Right atrium auricular region (tissue), 2 donors: ENCODE results near the gene TMEM150B. TPM values are rescaled to one million over a fixed set of nuclear protein-coding genes. Genes with fewer than 3 reads are reported as not detected.

ENCODE experiments used
- DNase-seq: peaks from one replicate; pipeline ENCODE4 v3.0.0-alpha.2; 2019; ENCODE audit warnings: low spot score
- H3K27ac ChIP-seq, 2 donors: fragments of 200-600 bp; sonication (generic); 1 replicate in 1 of 2; 2 replicates in 1 of 2; pipeline ENCODE4 v1.5.1; 2016 to 2019
- H3K27me3 ChIP-seq, 2 donors: fragments of 200-600 bp; sonication (generic); one replicate each; pipeline versions ENCODE4 v1.5.1 to v1.6.0; 2017 to 2019
- H3K36me3 ChIP-seq: fragments of 200-600 bp; sonication (generic); one replicate; pipeline ENCODE4 v1.5.1; 2016
- H3K4me1 ChIP-seq, 2 donors: fragments of 200-600 bp; sonication (generic); one replicate each; pipeline versions ENCODE4 v1.5.1 to v1.6.0; 2017 to 2019
- H3K4me3 ChIP-seq, 2 donors: fragments of 200-600 bp; sonication (generic); 1 replicate in 1 of 2; 2 replicates in 1 of 2; pipeline ENCODE4 v1.5.1; 2017 to 2019; ENCODE audit warnings: mild to moderate bottlenecking in 1 of 2, moderate library complexity in 1 of 2
- H3K9me3 ChIP-seq, 2 donors: fragments of 200-600 bp; sonication (generic); one replicate each; pipeline ENCODE4 v1.5.1; 2019
- CTCF ChIP-seq, 2 donors: fragments of 200-600 bp; sonication (generic); IDR thresholded peaks; one replicate each; pipeline ENCODE4 v1.5.1; 2019; ENCODE audit warnings: antibody characterized with exemption in 2 of 2
- total RNA-seq, 2 donors: library from RNA; depleted of rRNA; stranded (reverse); fragments of >200 nt; gene quantifications; one replicate each; pipeline ENCODE4 v1.1.0, GENCODE V29; 2016

Gene TMEM150B
- total RNA-seq, 2 donors from 2014 or later: 3.3 TPM; not detected in 1

GRCh38 chr19:55265173-55265572, 60.0 kb downstream of the TMEM150B start:
- TF ChIP-seq CTCF (IDR thresholded peaks at IDR 0.05): no peak
- Histone ChIP-seq H3K4me1 (no peaks in the 10 kb centered on the region), H3K4me3 (no peak overlapping the region), H3K27ac (no peak overlapping the region), H3K36me3 (no peaks in the 10 kb centered on the region), H3K27me3 (no peaks in the 10 kb centered on the region), H3K9me3 (no peaks in the 10 kb centered on the region)
- DNase-seq: no peak

GRCh38 chr19:55264531-55264930, 60.6 kb downstream of the TMEM150B start:
- TF ChIP-seq CTCF (IDR thresholded peaks at IDR 0.05): no peak
- Histone ChIP-seq H3K4me3 (no peak overlapping the region), H3K4me1 (peaks cover 0 to 5% of the 10 kb centered on the region in 2 donors), H3K36me3 (no peaks in the 10 kb centered on the region), H3K27me3 (no peaks in the 10 kb centered on the region), H3K9me3 (no peaks in the 10 kb centered on the region), H3K27ac (no peak overlapping the region)
- no peak for DNase-seq

Other genes with a start within 250 kb of the TMEM150B start
- 10 to 100 TPM in 1 of 2 donors, 1 to 10 TPM in 1; 6.7 to 13.8 TPM for gene EPS8L1, start 249.5 kb downstream of the TMEM150B start, total RNA-seq
- 100 to 1,000 TPM in 1 of 2 donors, 10 to 100 TPM in 1; 98.9 to 205 TPM for gene PPP1R12C, start 207.7 kb downstream of the TMEM150B start, total RNA-seq
- 10 to 100 TPM in 1 of 2 donors, 1 to 10 TPM in 1; 6.8 to 46.5 TPM for gene TNNT1, start 176.1 kb downstream of the TMEM150B start, total RNA-seq
- gene TNNI3, start 167.6 kb downstream of the TMEM150B start, total RNA-seq: 1,000 to 10,000 TPM; 3,822 to 4,003 TPM
- 1 to 10 TPM in 1 of 2 donors, under 1 TPM in 1; 0.89 to 2.7 TPM for gene DNAAF3, start 158.7 kb downstream of the TMEM150B start, total RNA-seq
- under 1 TPM in 1 of 2 donors, not detected in 1; 0.08 TPM for gene SYT5, start 145.1 kb downstream of the TMEM150B start, total RNA-seq
- gene PTPRH, start 115.8 kb downstream of the TMEM150B start, total RNA-seq: 1 to 10 TPM; 1.3 to 7.8 TPM
- gene TMEM86B, start 96.6 kb downstream of the TMEM150B start, total RNA-seq: 1 to 10 TPM in 1 of 2 donors, not detected in 1; 1.3 TPM
- 10 to 100 TPM; 28.7 to 35.5 TPM for gene PPP6R1, start 66.3 kb downstream of the TMEM150B start, total RNA-seq
- 10 to 100 TPM; 29.6 to 35.8 TPM for gene HSPBP1, start 45.2 kb downstream of the TMEM150B start, total RNA-seq
- gene BRSK1, start 41.3 kb downstream of the TMEM150B start, total RNA-seq: 10 to 100 TPM in 1 of 2 donors, 1 to 10 TPM in 1; 5.6 to 15.6 TPM
- 1 to 10 TPM; 2.4 to 3.3 TPM for gene KMT5C, start 14.5 kb upstream of the TMEM150B start, total RNA-seq
- gene COX6B2, start 29.4 kb upstream of the TMEM150B start, total RNA-seq: not detected
- gene GARIN5B, start 37.9 kb upstream of the TMEM150B start, total RNA-seq: not detected
- under 1 TPM in 1 of 2 donors, not detected in 1; 0.16 TPM for gene IL11, start 45.1 kb upstream of the TMEM150B start, total RNA-seq
- not detected for gene TMEM190, start 51.5 kb upstream of the TMEM150B start, total RNA-seq
- gene TMEM238, start 59.0 kb upstream of the TMEM150B start, total RNA-seq: 1 to 10 TPM in 1 of 2 donors, not detected in 1; 1.2 TPM
- 100 to 1,000 TPM; 175 to 319 TPM for gene RPL28, start 60.6 kb upstream of the TMEM150B start, total RNA-seq
- 10 to 100 TPM; 19.1 to 22.0 TPM for gene UBE2S, start 82.4 kb upstream of the TMEM150B start, total RNA-seq
- gene SHISA7, start 118.0 kb upstream of the TMEM150B start, total RNA-seq: not detected
- gene ISOC2, start 136.3 kb upstream of the TMEM150B start, total RNA-seq: 10 to 100 TPM; 87.0 to 92.2 TPM
- not detected for gene C19orf85, start 139.4 kb upstream of the TMEM150B start, total RNA-seq
- 10 to 100 TPM in 1 of 2 donors, 1 to 10 TPM in 1; 5.6 to 13.2 TPM for gene ZNF628, start 151.3 kb upstream of the TMEM150B start, total RNA-seq
- gene NAT14, start 159.8 kb upstream of the TMEM150B start, total RNA-seq: 1 to 10 TPM; 2.3 to 7.0 TPM
- 1 to 10 TPM; 3.3 to 6.7 TPM for gene SSC5D, start 163.1 kb upstream of the TMEM150B start, total RNA-seq
- gene SBK2, start 211.8 kb upstream of the TMEM150B start, total RNA-seq: 100 to 1,000 TPM; 111 to 172 TPM
- 100 to 1,000 TPM in 1 of 2 donors, 10 to 100 TPM in 1; 97.5 to 103 TPM for gene SBK3, start 220.2 kb upstream of the TMEM150B start, total RNA-seq